ENCODE data around the gene RDH13. TPM values are rescaled to one million over a fixed set of nuclear protein-coding genes. Genes with fewer than 3 reads are reported as not detected.

The RDH13 gene
- total and polyA plus RNA-seq, 10 of the 15 experiments (the other 5 are each of a cell fraction or from before 2014, with no cell fraction given) = 1.3 to 11.6 (median 8.9) TPM

- TF ChIP-seq CREM (IDR thresholded peaks at IDR 0.05; ENCODE audit: low read depth) (no peak), POLR2AphosphoS2 (IDR thresholded peaks at IDR 0.05; ENCODE audit: low read depth, low read length) (no peak), ZZZ3 (IDR thresholded peaks at IDR 0.05; ENCODE audit: control insufficient read depth, insufficient read length, low read depth) (no peak), SMAD5 (IDR thresholded peaks at IDR 0.05; ENCODE audit: low read depth) (no peak), SPI1 (IDR thresholded peaks at IDR 0.05; ENCODE audit: borderline replicate concordance, insufficient read depth, low read depth, low read length) (no peak), RAD21 (IDR thresholded peaks at IDR 0.05; ENCODE audit: insufficient read depth, low read depth, low read length) (no peak)
These were observed 17.9 kb downstream of the RDH13 start (continued) for GRCh38 chr19:55044771-55045716.

- Histone ChIP-seq H3K79me2 (ENCODE audit: control insufficient read depth, insufficient read depth, low read length) (no peaks in the 10 kb centered on the region), H3K9me3 (replicated peaks; ENCODE audit: control insufficient read depth, insufficient read depth, low read length) (no peaks in the 10 kb centered on the region), H4K20me1 (ENCODE audit: control insufficient read depth, insufficient read depth) (no peaks in the 10 kb centered on the region), H3K4me1 (ENCODE audit: control insufficient read depth, insufficient read depth, low read length) (no peaks in the 10 kb centered on the region), H3K27ac (ENCODE audit: control insufficient read depth, insufficient read depth) (no peak overlapping the region), H2AFZ (ENCODE audit: control insufficient read depth, low read depth, low read length) (no peak overlapping the region), H3K4me2 (ENCODE audit: control insufficient read depth, insufficient read depth) (no peak overlapping the region), H3K36me3 (ENCODE audit: control insufficient read depth in 2 of 2, insufficient read depth in 2 of 2, low read length in 1 of 2) (peaks cover 10 to 24% of the 10 kb centered on the region in 2 experiments), H3K27me3 (replicated peaks in 1 of 2; ENCODE audit: control insufficient read depth in 2 of 2, insufficient read depth in 2 of 2, low read length in 1 of 2) (no peaks in the 10 kb centered on the region), H3K4me3 (no peak overlapping the region), H3K9ac (ENCODE audit: control insufficient read depth, insufficient read depth, low read length) (no peak overlapping the region)
- 91% methylated on average over 5 of the region's 5 CpGs for WGBS (ENCODE audit: insufficient coverage, insufficient replicate concordance, low lambda C conversion rate, missing lambda C conversion rate)
- FAIRE-seq (no peak), DNase-seq (ENCODE audit: low read depth, low spot score) (no peak), ATAC-seq (no peak)
- ChIA-PET POLR2A (interaction anchor here (0.6 kb wide), 1 partner anchor 232 kb away, joined by 3 read pairs; no protein-coding TSS in a partner anchor), SMC1A (ENCODE audit: uncharacterized antibody, unreplicated experiment) (no interaction called here), CTCF (no interaction called here), RAD21 (ENCODE audit: unreplicated experiment) (no interaction called here)
- in situ Hi-C loops (cut with MboI) = no loop called here
- BruUV-seq (replicated peaks) = no TSS peak
- intact Hi-C loops (cut with micrococcal nuclease; ENCODE audit: unreplicated experiment) = no loop called here
- TF ChIP-seq IRF5 (IDR thresholded peaks at IDR 0.05; ENCODE audit: borderline replicate concordance) = no peak
- TF ChIP-seq PBX3 (IDR thresholded peaks at IDR 0.05; ENCODE audit: insufficient replicate concordance, low read depth, low read length) = no peak
- no peak for TF ChIP-seq HDAC6 (IDR thresholded peaks at IDR 0.05; ENCODE audit: unreplicated experiment)
- TF ChIP-seq ZBTB40 (IDR thresholded peaks at IDR 0.05; ENCODE audit: borderline replicate concordance) = no peak
- no peak for TF ChIP-seq CEBPB (IDR thresholded peaks at IDR 0.05; ENCODE audit: borderline replicate concordance in 1 of 2, low read depth in 2 of 2, low read length in 2 of 2)
- TF ChIP-seq NKRF (conservative IDR thresholded peaks at IDR 0.05) = no peak
These were observed 18.7 kb downstream of the RDH13 start for GRCh38 chr19:55044286-55044685.

Data from GM12878 (cell line).